ENCODE data around the gene TMEM185A. TPM values are rescaled to one million over a fixed set of nuclear protein-coding genes. Genes with fewer than 3 reads are reported as not detected.
"Not testable (repeated sequence)": the region's sequence is repeated elsewhere in the genome, so short reads cannot be mapped to it uniquely, and the experiment has no call there.

TMEM185A gene
- total and polyA plus RNA-seq, 2 donors (not counting 1 experiment from before 2014, with no cell fraction given) = 17.3 to 24.9 TPM

- Histone ChIP-seq H3K9ac (ENCODE audit: insufficient read depth, low read length) (no peak overlapping the region), H3K4me2 (ENCODE audit: extremely low read depth, insufficient read depth, low read length) (peak overlapping the region; percentile 82), H3K27me3 (ENCODE audit: control insufficient read depth, insufficient read depth, low read length) (peaks cover 5% of the 10 kb centered on the region), H2AFZ (ENCODE audit: low read length) (no peak overlapping the region), H3K9me3 (ENCODE audit: control insufficient read depth, insufficient read depth, low read depth, low read length) (no peaks in the 10 kb centered on the region), H3K79me2 (ENCODE audit: control insufficient read depth, insufficient read depth, low read length) (peaks cover 18% of the 10 kb centered on the region), H3K36me3 (ENCODE audit: control insufficient read depth, insufficient read depth, low read length) (no peaks in the 10 kb centered on the region), H3K4me1 (ENCODE audit: control insufficient read depth, extremely low read depth, insufficient read depth, low read length) (peaks cover 2% of the 10 kb centered on the region), H3K27ac (ENCODE audit: insufficient read depth, low read length) (no peak overlapping the region), H4K20me1 (ENCODE audit: control insufficient read depth, extremely low read depth, insufficient read depth, low read length) (peaks cover 4% of the 10 kb centered on the region), H3K4me3 (replicated peaks in 1 of 4; ENCODE audit: control extremely low read depth in 1 of 4, insufficient read depth in 1 of 4, low read depth in 3 of 4, low read length in 4 of 4) (peak overlapping the region; percentile 37 to 83 (median 64))
- no peak for DNase-seq (ENCODE audit: low read depth in 2 of 2)
- TF ChIP-seq CTCF (conservative IDR thresholded peaks at IDR 0.05 in 1 of 2, IDR thresholded peaks at IDR 0.05 in 1 of 2; ENCODE audit: low read depth in 1 of 2, low read length in 2 of 2) (no peak), EZH2 (IDR thresholded peaks at IDR 0.05; ENCODE audit: low read length, missing control alignments) (no peak)
Measured at GRCh38 chrX:149629730-149630387, 1.7 kb downstream of the TMEM185A start.

- Histone ChIP-seq H3K4me1 (ENCODE audit: control insufficient read depth, extremely low read depth, insufficient read depth, low read length) (peaks cover 2% of the 10 kb centered on the region), H3K27me3 (ENCODE audit: control insufficient read depth, insufficient read depth, low read length) (peaks cover 5% of the 10 kb centered on the region), H4K20me1 (ENCODE audit: control insufficient read depth, extremely low read depth, insufficient read depth, low read length) (peaks cover 4% of the 10 kb centered on the region), H3K36me3 (ENCODE audit: control insufficient read depth, insufficient read depth, low read length) (no peaks in the 10 kb centered on the region), H3K9me3 (ENCODE audit: control insufficient read depth, insufficient read depth, low read depth, low read length) (no peaks in the 10 kb centered on the region), H3K9ac (ENCODE audit: insufficient read depth, low read length) (no peak overlapping the region), H3K79me2 (ENCODE audit: control insufficient read depth, insufficient read depth, low read length) (peaks cover 18% of the 10 kb centered on the region), H3K4me3 (replicated peaks in 1 of 4; ENCODE audit: control extremely low read depth in 1 of 4, insufficient read depth in 1 of 4, low read depth in 3 of 4, low read length in 4 of 4) (no peak overlapping the region), H3K4me2 (ENCODE audit: extremely low read depth, insufficient read depth, low read length) (no peak overlapping the region), H3K27ac (ENCODE audit: insufficient read depth, low read length) (no peak overlapping the region), H2AFZ (ENCODE audit: low read length) (no peak overlapping the region)
- no peak for TF ChIP-seq CTCF (conservative IDR thresholded peaks at IDR 0.05 in 1 of 2, IDR thresholded peaks at IDR 0.05 in 1 of 2; ENCODE audit: low read depth in 1 of 2, low read length in 2 of 2)
- TF ChIP-seq EZH2 (IDR thresholded peaks at IDR 0.05; ENCODE audit: low read length, missing control alignments) = no peak
- no peak for DNase-seq (ENCODE audit: low read depth in 2 of 2)
Measured at GRCh38 chrX:149628768-149629167, 2.8 kb downstream of the TMEM185A start.

GRCh38 chrX:149628280-149628679, 3.3 kb downstream of the TMEM185A start:
- no peaks in the 10 kb centered on the region for H3K36me3 ChIP-seq (ENCODE audit: control insufficient read depth, insufficient read depth, low read length)
- DNase-seq (ENCODE audit: low read depth in 2 of 2) = no peak
- H3K4me1 ChIP-seq (ENCODE audit: control insufficient read depth, extremely low read depth, insufficient read depth, low read length) = peaks cover 2% of the 10 kb centered on the region
- H3K79me2 ChIP-seq (ENCODE audit: control insufficient read depth, insufficient read depth, low read length) = peaks cover 18% of the 10 kb centered on the region
- no peak overlapping the region for H3K4me2 ChIP-seq (ENCODE audit: extremely low read depth, insufficient read depth, low read length)
- peaks cover 5% of the 10 kb centered on the region for H3K27me3 ChIP-seq (ENCODE audit: control insufficient read depth, insufficient read depth, low read length)
- no peak overlapping the region for H3K27ac ChIP-seq (ENCODE audit: insufficient read depth, low read length)
- H2AFZ ChIP-seq (ENCODE audit: low read length) = no peak overlapping the region
- peaks cover 4% of the 10 kb centered on the region for H4K20me1 ChIP-seq (ENCODE audit: control insufficient read depth, extremely low read depth, insufficient read depth, low read length)
- no peak overlapping the region for H3K4me3 ChIP-seq (replicated peaks in 1 of 4; ENCODE audit: control extremely low read depth in 1 of 4, insufficient read depth in 1 of 4, low read depth in 3 of 4, low read length in 4 of 4)
- TF ChIP-seq CTCF (conservative IDR thresholded peaks at IDR 0.05 in 1 of 2, IDR thresholded peaks at IDR 0.05 in 1 of 2; ENCODE audit: low read depth in 1 of 2, low read length in 2 of 2) = no peak
- no peak for TF ChIP-seq EZH2 (IDR thresholded peaks at IDR 0.05; ENCODE audit: low read length, missing control alignments)
- no peak overlapping the region for H3K9ac ChIP-seq (ENCODE audit: insufficient read depth, low read length)
- H3K9me3 ChIP-seq (ENCODE audit: control insufficient read depth, insufficient read depth, low read depth, low read length) = no peaks in the 10 kb centered on the region

GRCh38 chrX:149626829-149627228, 4.8 kb downstream of the TMEM185A start:
- peaks cover 18% of the 10 kb centered on the region for H3K79me2 ChIP-seq (ENCODE audit: control insufficient read depth, insufficient read depth, low read length)
- not testable (repeated sequence) for H3K9me3 ChIP-seq (ENCODE audit: control insufficient read depth, insufficient read depth, low read depth, low read length); H4K20me1 ChIP-seq (ENCODE audit: control insufficient read depth, extremely low read depth, insufficient read depth, low read length); H3K9ac ChIP-seq (ENCODE audit: insufficient read depth, low read length); H3K4me3 ChIP-seq (replicated peaks in 1 of 4; ENCODE audit: control extremely low read depth in 1 of 4, insufficient read depth in 1 of 4, low read depth in 3 of 4, low read length in 4 of 4); H2AFZ ChIP-seq (ENCODE audit: low read length); H3K27me3 ChIP-seq (ENCODE audit: control insufficient read depth, insufficient read depth, low read length); H3K4me1 ChIP-seq (ENCODE audit: control insufficient read depth, extremely low read depth, insufficient read depth, low read length); H3K4me2 ChIP-seq (ENCODE audit: extremely low read depth, insufficient read depth, low read length); H3K36me3 ChIP-seq (ENCODE audit: control insufficient read depth, insufficient read depth, low read length); H3K27ac ChIP-seq (ENCODE audit: insufficient read depth, low read length)
- peak in 1 of 2 donors; percentile 8 for DNase-seq (ENCODE audit: low read depth in 2 of 2)

- H3K27ac ChIP-seq (ENCODE audit: insufficient read depth, low read length); H3K27me3 ChIP-seq (ENCODE audit: control insufficient read depth, insufficient read depth, low read length); H3K4me3 ChIP-seq (replicated peaks in 1 of 4; ENCODE audit: control extremely low read depth in 1 of 4, insufficient read depth in 1 of 4, low read depth in 3 of 4, low read length in 4 of 4); H3K36me3 ChIP-seq (ENCODE audit: control insufficient read depth, insufficient read depth, low read length); H3K79me2 ChIP-seq (ENCODE audit: control insufficient read depth, insufficient read depth, low read length); DNase-seq (ENCODE audit: low read depth in 2 of 2); H3K9ac ChIP-seq (ENCODE audit: insufficient read depth, low read length); H3K4me1 ChIP-seq (ENCODE audit: control insufficient read depth, extremely low read depth, insufficient read depth, low read length); H2AFZ ChIP-seq (ENCODE audit: low read length); H3K4me2 ChIP-seq (ENCODE audit: extremely low read depth, insufficient read depth, low read length); H3K9me3 ChIP-seq (ENCODE audit: control insufficient read depth, insufficient read depth, low read depth, low read length); H4K20me1 ChIP-seq (ENCODE audit: control insufficient read depth, extremely low read depth, insufficient read depth, low read length): not testable (repeated sequence)
Measured at GRCh38 chrX:149619662-149620061, 11.9 kb downstream of the TMEM185A start.
